Fibroblast of the conjunctiva (primary cell): Measurements from ENCODE around the gene UNK.
"Not testable (repeated sequence)": the region's sequence is repeated elsewhere in the genome, so short reads cannot be mapped to it uniquely, and the experiment has no call there.

Experiments
- DNase-seq: peaks from one replicate; pipeline ENCODE4 v3.0.0-alpha.2; 2010; ENCODE audit warnings: low read depth

Gene UNK

GRCh38 chr17:75755205-75755901 lies 29.3 kb upstream of the UNK start:
- DNase-seq: no peak

GRCh38 chr17:75755990-75756389 lies 28.6 kb upstream of the UNK start:
- DNase-seq: no peak

DNA sequence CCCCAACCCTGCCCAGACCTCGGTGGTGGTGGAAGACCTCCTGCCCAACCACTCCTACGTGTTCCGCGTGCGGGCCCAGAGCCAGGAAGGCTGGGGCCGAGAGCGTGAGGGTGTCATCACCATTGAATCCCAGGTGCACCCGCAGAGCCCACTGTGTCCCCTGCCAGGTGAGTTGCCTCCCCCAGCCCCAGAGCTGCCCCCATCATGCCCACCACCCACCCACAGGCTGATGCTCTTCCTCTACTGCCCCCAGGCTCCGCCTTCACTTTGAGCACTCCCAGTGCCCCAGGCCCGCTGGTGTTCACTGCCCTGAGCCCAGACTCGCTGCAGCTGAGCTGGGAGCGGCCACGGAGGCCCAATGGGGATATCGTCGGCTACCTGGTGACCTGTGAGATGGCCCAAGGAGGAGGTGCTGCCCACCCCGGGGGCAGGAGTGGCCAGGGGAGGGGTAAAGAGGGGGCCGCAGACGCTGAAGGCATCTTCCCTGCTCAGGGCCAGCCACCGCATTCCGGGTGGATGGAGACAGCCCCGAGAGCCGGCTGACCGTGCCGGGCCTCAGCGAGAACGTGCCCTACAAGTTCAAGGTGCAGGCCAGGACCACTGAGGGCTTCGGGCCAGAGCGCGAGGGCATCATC lies 28.0 kb upstream of the UNK start:
- DNase-seq: no peak

- no peak for DNase-seq
Measured at GRCh38 chr17:75757086-75757681, 27.4 kb upstream of the UNK start.

DNA sequence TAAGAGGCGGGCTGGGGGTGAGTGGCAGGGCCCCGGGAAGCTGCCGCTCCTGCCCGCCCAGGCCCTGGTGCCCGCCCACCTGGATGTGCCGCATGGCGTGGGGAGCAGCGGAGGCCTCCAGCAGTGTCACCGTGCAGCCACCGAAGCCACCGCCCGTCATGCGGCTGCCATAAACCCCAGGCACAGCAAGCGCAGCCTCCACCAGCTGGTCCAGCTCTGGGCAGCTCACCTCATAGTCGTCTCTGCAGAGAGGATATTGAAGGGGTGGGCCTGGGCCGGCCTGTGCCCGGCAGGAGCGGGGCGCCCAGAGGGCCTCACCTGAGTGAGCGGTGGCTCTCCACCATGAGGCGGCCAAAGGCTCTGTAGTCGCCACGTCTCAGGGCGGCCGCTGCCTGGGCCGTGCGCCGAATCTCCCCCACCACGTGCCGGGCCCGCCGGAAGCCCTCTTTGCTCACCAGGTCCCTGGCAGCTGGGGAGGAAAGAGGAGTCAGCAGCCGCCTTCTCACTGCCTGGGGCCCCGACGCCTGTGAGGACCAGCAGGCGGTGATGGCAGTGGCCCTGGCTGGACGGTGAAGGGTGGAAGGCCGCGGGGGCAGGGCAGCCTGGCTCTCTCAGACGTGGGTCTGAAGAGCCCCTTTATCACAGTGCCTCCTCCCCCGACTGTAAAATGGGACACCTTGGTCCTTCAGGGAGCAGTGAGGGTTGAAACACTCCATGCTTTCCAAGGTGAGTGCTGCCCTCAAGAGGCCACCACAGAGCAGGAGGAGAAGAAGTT lies 26.3 kb upstream of the UNK start:
- DNase-seq: no peak

DNA sequence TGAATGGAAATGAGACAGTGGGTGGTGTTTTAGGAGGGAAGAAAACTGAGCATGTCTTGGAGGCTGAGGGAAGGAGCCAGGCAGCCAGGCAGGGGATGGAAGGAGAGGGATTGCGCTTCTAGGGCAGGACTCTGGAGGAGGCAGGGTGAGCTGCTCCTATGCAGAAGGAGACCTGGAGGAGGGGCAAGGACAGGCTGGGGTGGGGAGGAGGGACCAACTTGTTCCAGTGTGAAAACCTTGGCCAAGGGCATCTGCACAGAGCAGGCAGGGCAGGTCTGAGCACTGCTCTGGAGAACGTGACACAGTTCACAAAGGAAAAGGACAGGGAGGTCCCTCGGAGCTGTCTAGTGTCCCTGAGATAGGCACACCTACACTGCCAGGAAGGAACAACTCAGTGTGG lies 25.1 kb upstream of the UNK start:
- DNase-seq: no peak

DNA sequence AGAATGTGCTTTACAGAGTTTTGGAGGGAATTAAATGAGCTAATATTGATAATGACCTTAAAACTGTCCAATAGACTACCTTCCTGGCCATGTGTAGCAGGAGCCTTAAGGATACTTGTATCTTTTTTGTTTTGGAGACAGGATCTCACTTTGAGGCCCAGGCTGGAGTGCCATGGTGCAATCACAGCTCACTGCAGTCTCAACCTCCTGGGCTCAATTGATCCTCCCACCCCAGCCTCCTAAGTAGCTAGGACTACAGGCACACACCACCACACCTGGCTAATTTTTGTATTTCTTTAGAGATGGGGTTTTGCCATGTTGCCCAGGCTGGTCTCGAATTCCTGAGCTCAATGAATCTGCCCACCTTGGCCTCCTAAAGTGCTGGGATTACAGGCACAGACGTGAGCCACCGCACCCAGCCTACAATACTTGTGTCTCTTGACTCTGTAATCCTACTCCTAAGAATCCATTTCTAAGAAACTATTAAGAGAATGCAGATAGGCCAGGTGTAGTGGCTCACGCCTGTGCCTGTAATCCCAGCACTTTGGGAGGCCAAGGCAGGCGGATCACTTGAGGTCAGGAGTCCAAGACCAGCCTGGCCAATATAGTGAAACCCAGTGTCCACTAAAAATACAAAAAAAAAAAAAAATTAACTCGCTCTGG lies 24.5 kb upstream of the UNK start:
- not testable (repeated sequence) for DNase-seq

GRCh38 chr17:75762513-75763268 lies 21.9 kb upstream of the UNK start:
- no peak for DNase-seq

DNA sequence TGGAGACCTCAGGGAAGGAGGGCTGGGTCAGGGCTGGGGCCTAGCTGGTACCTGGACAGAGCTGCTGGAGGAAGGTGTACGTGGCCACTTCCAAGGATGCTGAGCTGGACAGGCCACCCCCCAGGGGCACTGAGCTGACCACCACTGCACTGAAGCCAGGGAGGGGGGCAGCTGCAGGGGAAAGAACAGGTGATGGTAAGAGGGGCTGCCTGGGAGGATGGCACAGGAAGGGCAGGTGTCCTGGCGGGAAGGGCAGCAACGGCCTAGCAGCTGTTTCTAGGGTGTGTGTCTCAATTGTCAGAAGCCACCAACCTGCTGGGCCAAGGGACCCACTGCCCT lies 21.4 kb upstream of the UNK start:
- DNase-seq: no peak

DNA sequence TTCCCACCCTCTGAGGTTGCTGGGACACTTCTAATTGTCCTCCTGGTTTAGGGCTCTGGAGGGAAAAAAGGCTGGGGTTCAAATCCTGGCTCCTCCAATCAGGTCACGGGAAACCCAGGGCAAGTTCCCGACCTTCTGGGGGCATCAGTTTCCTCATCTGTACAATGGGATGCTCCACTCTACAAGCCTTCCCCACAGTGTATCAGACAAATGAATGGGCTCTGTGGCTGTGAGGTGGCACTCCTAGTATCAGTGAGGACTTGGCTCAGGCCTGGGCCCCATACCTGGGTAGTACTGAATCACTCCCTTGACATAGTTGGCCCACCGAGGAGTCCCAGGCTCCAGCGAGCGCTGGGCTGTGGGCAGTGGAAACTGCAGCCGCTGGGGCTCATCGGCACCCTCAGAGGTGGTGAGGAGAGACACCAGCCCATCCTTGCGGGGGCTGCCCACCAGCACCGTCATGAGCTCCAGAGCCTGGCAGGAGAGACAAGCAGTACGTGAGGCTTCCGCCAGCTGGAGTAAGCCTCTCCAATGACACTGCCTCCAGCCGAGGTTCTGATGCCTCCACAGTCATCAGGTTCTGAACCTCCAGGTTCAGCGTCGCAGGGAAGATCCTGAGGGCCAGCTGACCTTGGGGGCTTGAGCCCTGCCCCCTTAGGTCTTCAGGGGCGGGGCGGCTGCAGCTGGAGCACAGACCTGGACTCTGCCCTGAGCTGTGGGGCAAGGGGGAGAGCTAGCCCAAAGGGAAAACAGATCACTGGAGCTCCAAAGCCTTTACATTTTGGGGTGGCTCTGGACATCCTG lies 20.8 kb upstream of the UNK start:
- DNase-seq: no peak

GRCh38 chr17:75764417-75764710 lies 20.2 kb upstream of the UNK start:
- no peak for DNase-seq

GRCh38 chr17:75764711-75765421 lies 19.7 kb upstream of the UNK start, which contains the start of gene GALK1:
TSS of gene GALK1 (minus strand) at chr17:75765192. CDS start at chr17:75765136, 56 bp downstream.
- DNase-seq: no peak

GRCh38 chr17:75765981-75766380 lies 18.6 kb upstream of the UNK start:
- no peak for DNase-seq

DNA sequence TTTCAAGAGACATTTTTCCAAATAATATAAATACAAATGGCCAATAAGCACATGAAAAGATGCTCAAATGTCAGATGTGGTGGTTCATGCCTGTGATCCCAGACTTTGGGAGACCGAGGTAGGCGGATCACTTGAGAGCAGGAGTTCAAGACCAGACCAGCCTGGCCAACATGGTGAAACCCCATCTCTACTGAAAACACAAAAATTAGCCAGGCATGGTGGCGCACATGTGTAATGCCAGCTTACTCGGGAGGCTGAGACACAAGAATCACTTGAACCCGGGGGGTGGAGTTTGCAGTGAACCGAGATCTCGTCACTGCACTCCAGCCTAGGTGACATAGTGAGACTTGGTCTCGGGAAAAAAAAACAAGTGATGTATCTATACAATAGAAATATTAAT lies 16.7 kb upstream of the UNK start:
- DNase-seq: no peak

DNA sequence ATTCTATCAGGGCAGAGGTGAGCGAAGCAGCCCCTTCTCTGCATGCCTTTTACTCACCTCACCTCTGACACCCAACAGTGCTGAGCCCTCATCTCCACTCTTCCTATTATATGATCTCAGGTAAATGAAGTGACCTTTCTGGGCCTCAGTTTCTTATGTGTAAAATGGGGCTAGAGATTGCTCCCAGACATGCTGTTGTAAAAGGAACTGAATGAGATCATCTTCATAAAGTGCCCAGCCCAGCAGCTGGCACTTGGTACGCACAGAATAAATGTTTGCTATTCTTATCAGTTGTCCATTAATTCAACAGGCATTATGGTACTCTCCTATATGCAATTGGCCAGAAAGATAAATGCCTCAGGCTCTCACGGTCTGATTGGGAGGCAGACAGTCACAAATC lies 15.1 kb upstream of the UNK start:
- DNase-seq: no peak

DNA sequence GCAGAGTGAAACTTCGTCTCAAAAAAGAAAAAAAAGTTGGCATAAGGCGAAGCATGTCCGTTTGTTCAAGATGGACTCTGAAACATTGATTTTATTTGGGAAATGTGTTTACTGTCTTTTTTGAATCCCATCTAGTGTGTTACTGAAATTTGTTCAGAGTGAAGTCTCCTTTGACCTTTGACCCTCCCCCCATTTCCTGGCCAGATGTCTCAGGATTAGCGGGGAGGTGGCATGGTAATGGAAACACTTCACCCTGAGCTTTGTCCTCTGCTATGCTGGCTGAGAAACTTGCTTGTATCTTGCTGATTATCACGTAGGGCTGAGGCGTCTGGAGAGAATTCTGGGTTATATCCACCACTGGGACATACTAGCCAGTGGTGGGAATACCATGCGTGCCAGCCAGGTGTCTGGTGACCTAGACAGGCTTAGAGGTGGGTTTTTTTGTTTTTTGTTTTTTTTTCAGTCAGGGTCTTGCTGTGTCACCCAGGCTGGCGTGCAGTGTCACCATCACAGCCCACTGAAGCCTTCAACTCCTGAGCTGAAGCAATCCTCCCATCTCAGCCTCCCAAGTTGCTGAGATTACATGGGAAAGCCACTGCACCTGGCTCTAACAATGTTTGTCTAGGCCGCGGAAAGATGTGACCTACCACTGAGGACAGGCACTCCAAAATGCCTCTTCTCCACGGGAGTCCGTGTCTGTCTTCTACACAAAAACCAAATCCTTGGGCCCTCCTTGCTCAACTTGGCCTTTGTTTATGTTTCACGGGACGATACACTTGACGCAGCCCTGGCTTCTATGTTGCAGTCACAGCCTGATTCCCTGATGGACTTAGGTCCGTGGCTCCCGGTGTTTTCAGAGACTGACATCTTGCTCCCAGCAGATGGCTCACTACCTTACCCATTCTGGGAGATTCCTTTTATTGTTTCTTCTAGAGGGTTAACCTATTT lies 13.0 kb upstream of the UNK start:
- DNase-seq: no peak

DNA sequence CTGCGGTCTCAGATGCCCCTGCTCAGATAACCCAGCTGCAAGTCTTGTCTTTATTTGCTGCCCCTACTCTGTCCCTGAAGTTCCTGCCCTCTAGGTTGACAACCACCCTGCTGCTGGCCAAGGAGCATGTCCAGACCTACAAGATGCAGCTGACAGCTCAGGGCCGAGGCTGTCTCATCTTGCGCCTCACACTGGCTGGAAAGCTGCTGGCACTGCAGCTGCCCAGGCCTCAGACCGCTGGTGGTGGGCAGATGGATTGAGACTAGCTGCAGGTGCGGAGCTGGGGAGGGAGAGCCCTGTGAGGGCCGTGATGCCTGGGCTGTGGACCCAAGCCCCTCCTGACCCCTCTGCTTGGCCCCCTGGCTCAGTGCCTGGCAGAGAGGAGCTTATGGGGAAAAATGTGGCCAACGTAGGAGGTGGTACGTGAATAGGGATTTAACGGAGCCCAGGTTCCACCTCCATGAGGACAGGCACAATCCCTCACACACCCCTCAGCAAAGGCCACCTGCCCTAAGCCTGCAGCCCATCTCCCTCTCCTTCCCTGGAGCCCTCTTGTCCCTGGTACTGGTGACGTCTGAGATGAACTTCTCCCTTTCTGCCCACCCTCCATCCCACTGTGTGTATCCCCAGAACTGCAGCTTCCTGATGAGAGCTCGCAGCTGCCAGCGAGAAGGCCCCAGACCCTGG lies 11.3 kb upstream of the UNK start:
- no peak for DNase-seq

DNA sequence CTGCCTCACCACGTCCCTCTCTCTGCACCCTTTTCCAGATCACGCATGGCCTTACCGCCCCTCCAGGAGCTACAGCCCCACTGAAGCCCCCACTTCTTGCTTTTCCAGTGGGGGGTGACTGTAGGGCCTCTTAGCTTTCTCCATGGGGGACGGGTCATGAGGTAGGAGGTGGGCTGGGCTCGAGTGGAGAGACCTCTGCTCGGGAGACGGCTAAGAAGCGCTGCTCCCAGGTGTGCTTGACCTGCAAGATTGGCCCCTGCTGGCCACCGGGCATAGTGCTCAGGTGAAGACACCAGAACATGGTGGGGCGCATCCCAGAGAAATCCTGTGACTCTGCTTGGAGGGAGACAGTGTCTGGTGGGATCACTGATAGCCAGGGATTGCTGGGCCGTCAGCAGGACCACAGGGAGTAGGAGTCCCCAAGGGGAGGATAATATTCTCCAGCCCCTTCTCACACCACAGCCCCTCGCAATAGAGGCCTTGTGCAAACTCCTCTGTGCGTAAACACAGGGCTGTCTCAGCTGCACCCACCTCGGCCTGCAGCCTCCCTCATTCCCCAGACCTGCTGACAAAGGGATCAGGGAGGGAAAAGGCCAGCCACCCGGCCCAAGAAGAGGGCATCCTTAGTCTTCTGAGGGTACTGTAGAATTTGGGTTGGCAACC lies 10.7 kb upstream of the UNK start:
- no peak for DNase-seq
